ENCODE results near the gene TOMM34. TPM values are rescaled to one million over a fixed set of nuclear protein-coding genes. Genes with fewer than 3 reads are reported as not detected.

Gene TOMM34
- total RNA-seq, 1 experiment from 2014 or later, result 35.9 TPM

DNA sequence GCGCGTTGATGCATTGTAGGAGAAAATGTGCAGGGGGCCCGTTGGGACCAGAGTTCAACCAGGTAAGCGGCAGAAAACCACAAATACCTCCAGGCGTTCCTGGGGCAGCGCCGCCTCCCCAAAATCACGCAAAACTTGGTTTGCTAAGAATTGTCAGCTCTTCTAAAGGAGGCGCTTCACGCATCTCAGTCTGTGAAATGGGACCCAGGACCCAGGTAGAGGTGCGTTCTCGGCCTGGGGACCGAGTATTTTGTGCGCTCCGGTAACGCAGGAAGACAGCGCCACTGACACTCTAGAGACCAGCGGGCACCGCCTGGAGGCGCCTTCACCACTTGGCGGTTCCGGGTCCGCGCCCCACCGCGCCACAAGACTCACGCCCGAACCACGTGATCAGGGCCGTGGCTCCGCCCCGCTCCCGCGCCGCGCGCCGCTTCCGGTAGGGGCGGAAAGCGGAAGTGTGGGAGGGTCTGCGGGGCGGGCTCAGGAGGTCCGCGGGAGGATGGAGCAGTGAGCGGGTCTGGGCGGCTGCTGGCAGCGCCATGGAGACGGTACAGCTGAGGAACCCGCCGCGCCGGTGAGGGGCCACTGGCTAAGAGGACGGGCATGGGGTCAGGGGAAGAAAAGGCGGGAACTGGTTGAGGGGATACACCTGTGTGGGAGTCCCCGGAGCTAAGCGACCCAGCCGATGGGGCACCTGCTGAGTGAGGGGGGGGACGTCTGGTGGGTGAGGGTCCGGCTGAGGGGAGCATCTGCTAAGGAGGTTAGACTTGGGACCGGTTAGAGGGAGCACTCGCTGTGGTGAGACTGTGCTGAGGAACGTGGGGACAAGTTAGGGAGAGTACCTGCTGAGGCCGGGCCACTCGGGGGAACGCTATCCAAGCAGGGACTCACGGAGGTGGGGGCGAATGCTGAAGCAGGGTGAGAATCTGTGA lies 6.1 kb upstream of the TOMM34 start, which contains the start of gene STK4 (continued):
- TF ChIP-seq, protein P1, sequence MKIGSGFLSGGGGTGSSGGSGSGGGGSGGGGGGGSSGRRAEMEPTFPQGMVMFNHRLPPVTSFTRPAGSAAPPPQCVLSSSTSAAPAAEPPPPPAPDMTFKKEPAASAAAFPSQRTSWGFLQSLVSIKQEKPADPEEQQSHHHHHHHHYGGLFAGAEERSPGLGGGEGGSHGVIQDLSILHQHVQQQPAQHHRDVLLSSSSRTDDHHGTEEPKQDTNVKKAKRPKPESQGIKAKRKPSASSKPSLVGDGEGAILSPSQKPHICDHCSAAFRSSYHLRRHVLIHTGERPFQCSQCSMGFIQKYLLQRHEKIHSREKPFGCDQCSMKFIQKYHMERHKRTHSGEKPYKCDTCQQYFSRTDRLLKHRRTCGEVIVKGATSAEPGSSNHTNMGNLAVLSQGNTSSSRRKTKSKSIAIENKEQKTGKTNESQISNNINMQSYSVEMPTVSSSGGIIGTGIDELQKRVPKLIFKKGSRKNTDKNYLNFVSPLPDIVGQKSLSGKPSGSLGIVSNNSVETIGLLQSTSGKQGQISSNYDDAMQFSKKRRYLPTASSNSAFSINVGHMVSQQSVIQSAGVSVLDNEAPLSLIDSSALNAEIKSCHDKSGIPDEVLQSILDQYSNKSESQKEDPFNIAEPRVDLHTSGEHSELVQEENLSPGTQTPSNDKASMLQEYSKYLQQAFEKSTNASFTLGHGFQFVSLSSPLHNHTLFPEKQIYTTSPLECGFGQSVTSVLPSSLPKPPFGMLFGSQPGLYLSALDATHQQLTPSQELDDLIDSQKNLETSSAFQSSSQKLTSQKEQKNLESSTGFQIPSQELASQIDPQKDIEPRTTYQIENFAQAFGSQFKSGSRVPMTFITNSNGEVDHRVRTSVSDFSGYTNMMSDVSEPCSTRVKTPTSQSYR (CRISPR knock-in tag; IDR thresholded peaks at IDR 0.05), result no peak
- TF ChIP-seq JAZF1 (CRISPR knock-in tag; IDR thresholded peaks at IDR 0.05) (no peak), HMGA2 (CRISPR knock-in tag; IDR thresholded peaks at IDR 0.05) (no peak), KAT7 (CRISPR knock-in tag; IDR thresholded peaks at IDR 0.05; ENCODE audit: borderline replicate concordance) (no peak; the same call in 1 of the 2 replicates), TEAD4 (CRISPR knock-in tag; IDR thresholded peaks at IDR 0.05) (no peak), ETV6 (CRISPR knock-in tag; IDR thresholded peaks at IDR 0.05) (peak; percentile 82), SP1 (CRISPR knock-in tag; conservative IDR thresholded peaks at IDR 0.05) (peak; percentile 97), ZNF423 (CRISPR knock-in tag; IDR thresholded peaks at IDR 0.05) (no peak), SMAD3 (CRISPR knock-in tag; IDR thresholded peaks at IDR 0.05; ENCODE audit: borderline replicate concordance) (0 out of 2 replicates have a peak, but pooled peaks have one; percentile 44), ZNF121 (CRISPR knock-in tag; IDR thresholded peaks at IDR 0.05) (no peak), FOXP1 (CRISPR knock-in tag; IDR thresholded peaks at IDR 0.05; ENCODE audit: borderline replicate concordance) (peak; percentile 92), SMAD4 (CRISPR knock-in tag; IDR thresholded peaks at IDR 0.05) (no peak), GABPB1 (CRISPR knock-in tag; IDR thresholded peaks at IDR 0.05) (peak; percentile 89), CBFB (CRISPR knock-in tag; IDR thresholded peaks at IDR 0.05; ENCODE audit: low read depth) (peak; percentile 33; the same call in 1 of the 2 replicates), ESRRA (CRISPR knock-in tag; IDR thresholded peaks at IDR 0.05; ENCODE audit: borderline replicate concordance) (no peak; the same call in 1 of the 2 replicates), CREB1 (CRISPR knock-in tag; IDR thresholded peaks at IDR 0.05) (no peak), ZNF671 (CRISPR knock-in tag; IDR thresholded peaks at IDR 0.05) (no peak), ZNF138 (CRISPR knock-in tag; conservative IDR thresholded peaks at IDR 0.05) (no peak), NR1H2 (CRISPR knock-in tag; IDR thresholded peaks at IDR 0.05) (no peak), ZNF219 (CRISPR knock-in tag; IDR thresholded peaks at IDR 0.05; ENCODE audit: borderline replicate concordance) (no peak)
- TF ChIP-seq, protein P2, sequence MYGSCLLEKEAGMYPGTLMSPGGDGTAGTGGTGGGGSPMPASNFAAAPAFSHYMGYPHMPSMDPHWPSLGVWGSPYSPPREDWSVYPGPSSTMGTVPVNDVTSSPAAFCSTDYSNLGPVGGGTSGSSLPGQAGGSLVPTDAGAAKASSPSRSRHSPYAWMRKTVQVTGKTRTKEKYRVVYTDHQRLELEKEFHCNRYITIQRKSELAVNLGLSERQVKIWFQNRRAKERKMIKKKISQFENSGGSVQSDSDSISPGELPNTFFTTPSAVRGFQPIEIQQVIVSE (CRISPR knock-in tag; IDR thresholded peaks at IDR 0.05; ENCODE audit: borderline replicate concordance), result no peak
- TF ChIP-seq, protein P3, sequence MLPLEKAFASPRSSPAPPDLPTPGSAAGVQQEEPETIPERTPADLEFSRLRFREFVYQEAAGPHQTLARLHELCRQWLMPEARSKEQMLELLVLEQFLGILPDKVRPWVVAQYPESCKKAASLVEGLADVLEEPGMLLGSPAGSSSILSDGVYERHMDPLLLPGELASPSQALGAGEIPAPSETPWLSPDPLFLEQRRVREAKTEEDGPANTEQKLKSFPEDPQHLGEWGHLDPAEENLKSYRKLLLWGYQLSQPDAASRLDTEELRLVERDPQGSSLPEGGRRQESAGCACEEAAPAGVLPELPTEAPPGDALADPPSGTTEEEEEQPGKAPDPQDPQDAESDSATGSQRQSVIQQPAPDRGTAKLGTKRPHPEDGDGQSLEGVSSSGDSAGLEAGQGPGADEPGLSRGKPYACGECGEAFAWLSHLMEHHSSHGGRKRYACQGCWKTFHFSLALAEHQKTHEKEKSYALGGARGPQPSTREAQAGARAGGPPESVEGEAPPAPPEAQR (CRISPR knock-in tag; IDR thresholded peaks at IDR 0.05), result no peak
- TF ChIP-seq, protein P4, sequence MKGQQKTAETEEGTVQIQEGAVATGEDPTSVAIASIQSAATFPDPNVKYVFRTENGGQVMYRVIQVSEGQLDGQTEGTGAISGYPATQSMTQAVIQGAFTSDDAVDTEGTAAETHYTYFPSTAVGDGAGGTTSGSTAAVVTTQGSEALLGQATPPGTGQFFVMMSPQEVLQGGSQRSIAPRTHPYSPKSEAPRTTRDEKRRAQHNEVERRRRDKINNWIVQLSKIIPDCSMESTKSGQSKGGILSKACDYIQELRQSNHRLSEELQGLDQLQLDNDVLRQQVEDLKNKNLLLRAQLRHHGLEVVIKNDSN (CRISPR knock-in tag; IDR thresholded peaks at IDR 0.05), result peak; percentile 97
- TF ChIP-seq, protein P5, sequence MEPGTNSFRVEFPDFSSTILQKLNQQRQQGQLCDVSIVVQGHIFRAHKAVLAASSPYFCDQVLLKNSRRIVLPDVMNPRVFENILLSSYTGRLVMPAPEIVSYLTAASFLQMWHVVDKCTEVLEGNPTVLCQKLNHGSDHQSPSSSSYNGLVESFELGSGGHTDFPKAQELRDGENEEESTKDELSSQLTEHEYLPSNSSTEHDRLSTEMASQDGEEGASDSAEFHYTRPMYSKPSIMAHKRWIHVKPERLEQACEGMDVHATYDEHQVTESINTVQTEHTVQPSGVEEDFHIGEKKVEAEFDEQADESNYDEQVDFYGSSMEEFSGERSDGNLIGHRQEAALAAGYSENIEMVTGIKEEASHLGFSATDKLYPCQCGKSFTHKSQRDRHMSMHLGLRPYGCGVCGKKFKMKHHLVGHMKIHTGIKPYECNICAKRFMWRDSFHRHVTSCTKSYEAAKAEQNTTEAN (CRISPR knock-in tag; IDR thresholded peaks at IDR 0.05), result no peak; the same call in 1 of the 2 replicates
- TF ChIP-seq, protein P6, sequence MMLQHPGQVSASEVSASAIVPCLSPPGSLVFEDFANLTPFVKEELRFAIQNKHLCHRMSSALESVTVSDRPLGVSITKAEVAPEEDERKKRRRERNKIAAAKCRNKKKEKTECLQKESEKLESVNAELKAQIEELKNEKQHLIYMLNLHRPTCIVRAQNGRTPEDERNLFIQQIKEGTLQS (CRISPR knock-in tag; conservative IDR thresholded peaks at IDR 0.05), result no peak
- TF ChIP-seq, protein P7, sequence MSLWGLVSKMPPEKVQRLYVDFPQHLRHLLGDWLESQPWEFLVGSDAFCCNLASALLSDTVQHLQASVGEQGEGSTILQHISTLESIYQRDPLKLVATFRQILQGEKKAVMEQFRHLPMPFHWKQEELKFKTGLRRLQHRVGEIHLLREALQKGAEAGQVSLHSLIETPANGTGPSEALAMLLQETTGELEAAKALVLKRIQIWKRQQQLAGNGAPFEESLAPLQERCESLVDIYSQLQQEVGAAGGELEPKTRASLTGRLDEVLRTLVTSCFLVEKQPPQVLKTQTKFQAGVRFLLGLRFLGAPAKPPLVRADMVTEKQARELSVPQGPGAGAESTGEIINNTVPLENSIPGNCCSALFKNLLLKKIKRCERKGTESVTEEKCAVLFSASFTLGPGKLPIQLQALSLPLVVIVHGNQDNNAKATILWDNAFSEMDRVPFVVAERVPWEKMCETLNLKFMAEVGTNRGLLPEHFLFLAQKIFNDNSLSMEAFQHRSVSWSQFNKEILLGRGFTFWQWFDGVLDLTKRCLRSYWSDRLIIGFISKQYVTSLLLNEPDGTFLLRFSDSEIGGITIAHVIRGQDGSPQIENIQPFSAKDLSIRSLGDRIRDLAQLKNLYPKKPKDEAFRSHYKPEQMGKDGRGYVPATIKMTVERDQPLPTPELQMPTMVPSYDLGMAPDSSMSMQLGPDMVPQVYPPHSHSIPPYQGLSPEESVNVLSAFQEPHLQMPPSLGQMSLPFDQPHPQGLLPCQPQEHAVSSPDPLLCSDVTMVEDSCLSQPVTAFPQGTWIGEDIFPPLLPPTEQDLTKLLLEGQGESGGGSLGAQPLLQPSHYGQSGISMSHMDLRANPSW (CRISPR knock-in tag; conservative IDR thresholded peaks at IDR 0.05; ENCODE audit: low read depth), result no peak
- TF ChIP-seq, protein P8, sequence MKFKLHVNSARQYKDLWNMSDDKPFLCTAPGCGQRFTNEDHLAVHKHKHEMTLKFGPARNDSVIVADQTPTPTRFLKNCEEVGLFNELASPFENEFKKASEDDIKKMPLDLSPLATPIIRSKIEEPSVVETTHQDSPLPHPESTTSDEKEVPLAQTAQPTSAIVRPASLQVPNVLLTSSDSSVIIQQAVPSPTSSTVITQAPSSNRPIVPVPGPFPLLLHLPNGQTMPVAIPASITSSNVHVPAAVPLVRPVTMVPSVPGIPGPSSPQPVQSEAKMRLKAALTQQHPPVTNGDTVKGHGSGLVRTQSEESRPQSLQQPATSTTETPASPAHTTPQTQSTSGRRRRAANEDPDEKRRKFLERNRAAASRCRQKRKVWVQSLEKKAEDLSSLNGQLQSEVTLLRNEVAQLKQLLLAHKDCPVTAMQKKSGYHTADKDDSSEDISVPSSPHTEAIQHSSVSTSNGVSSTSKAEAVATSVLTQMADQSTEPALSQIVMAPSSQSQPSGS (CRISPR knock-in tag; IDR thresholded peaks at IDR 0.05; ENCODE audit: borderline replicate concordance, low read depth), result no peak
